Cerebellar nuclear complex (tissue), 1 donor: ENCODE data around the gene ITGBL1.

Source experiments
- DNase-seq, 2 experiments: peaks; one replicate each; lab custom pipeline; 2025; lab: John Stamatoyannopoulos, UW

The ITGBL1 gene

DNA sequence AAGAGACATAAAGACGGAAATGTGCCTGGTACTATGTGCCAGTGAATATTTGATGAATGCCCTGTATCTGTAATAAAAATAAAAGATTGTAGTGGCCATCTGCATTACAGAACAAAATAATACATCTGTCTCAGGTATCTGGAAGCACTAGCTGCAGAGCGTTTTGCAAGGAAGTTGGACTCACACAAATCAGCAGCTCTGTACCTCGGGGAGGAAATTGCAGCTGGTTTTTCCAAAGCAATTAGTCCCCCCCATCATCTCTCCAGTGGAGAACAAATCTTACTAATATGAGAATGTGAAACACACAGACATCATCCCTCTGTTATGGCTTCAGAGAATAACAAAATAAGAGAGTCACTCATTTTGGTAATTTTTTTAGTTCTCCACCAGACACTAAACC, 245.3 kb downstream of the ITGBL1 start:
- DNase-seq = no peak

DNA sequence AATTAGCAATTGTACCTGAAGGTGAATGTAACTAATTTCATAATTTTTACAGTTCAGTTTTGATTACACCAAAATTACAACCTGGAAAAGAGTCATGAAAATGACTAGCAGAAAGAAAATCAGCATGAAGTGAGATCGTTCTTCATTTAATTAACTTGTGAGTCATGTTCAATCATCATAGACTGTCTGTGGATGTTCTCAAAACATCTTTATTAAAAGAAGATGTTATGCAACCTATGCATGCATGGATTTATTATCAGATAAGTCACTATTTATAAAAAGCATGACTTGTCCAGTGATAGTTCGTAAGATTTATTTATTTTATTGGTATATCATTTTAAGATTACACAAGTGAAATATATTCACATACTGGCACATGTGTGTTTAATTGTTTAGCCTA, 245.9 kb downstream of the ITGBL1 start:
- no peak for DNase-seq

DNA sequence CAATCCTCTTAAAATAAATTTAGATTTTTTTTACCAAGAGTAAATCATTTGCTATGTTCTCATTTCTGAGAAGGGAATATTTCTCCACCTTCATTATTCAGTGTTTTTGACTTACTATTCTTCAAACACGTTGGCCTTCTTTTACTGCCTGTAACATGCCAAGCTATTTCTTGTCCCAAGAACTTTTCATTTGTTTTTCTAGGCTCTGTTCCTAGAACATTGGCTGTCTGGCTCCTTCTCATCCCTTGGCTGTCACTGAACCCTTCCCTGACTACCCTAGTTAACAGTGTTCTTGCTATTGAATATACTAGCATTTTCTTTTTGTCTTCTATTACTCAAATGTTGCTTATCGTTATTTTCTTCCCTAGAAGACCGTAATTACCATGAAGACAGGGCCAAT, 248.1 kb downstream of the ITGBL1 start:
- no peak for DNase-seq

DNA sequence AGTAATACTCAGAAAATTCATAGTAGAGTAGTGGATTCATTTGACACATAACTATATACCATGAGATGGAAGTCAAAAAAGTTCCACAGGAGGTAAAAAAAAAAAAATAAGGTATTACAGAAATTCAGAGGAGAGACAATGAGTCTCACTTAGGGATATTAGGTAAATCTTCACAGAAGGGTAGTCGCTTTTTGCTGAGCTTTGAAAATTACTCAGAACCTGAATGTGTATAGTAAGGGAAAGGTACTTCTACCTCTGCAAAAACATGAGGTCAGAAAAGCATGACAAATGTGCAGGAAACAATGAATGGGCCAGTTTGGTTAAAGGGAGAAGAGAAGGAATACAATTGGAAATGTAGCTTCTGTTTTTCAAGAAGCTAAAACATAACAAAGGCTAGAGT, 250.6 kb downstream of the ITGBL1 start:
- DNase-seq = no peak

DNA sequence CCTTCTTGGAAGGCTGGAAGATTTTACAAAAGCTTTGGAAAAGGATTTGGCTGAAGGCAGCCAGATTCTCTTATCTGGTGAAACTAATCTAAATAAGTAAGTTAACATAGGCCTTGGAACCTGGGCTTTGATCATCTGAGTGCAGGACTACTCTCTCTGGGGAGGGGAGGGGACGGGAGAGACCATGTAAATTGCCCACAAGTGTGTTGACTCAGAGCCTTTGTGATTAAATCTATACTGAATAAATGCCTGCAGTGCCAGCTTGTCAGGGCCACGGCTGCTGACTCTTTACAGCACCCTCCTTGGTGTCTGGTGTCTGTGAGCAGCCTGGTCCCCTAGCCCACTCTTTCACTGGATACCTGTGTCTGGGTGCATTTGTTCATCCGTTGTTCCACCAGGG, 251.4 kb downstream of the ITGBL1 start:
- no peak for DNase-seq

DNA sequence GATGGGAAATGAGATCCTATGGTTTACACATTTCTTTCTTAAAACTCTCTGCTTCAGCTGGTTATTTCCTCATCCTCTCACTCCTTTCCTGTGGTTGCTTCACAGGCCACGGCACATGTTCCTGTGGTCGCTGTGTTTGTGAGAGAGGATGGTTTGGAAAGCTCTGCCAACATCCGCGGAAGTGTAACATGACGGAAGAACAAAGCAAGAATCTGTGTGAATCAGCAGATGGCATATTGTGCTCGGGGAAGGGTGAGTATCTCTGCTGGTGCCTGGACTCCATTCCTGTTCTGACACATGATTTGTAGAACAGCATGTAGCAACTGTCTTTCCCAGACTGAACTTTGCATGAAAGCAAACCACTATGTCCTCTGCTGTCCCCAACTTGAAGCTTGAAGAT, 254.2 kb downstream of the ITGBL1 start:
- DNase-seq = no peak

DNA sequence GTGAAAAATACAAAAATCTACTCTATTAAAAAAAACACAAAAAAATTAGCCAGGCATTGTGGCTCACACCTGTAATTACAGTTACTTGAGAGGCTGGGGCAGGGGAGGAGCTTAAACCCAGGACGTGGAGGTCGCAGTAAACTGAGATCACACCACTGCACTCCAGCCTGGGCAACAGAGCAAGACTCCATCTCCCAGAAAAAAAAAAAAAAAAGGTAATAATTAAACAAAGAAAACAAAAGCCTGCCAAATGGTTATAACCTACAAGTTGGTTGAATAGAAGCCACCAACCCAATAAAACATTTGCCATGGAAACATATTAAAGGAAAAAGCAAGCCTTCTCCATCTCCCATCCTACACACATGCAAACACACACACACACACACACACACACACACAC, 255.2 kb downstream of the ITGBL1 start:
- DNase-seq = no peak

DNA sequence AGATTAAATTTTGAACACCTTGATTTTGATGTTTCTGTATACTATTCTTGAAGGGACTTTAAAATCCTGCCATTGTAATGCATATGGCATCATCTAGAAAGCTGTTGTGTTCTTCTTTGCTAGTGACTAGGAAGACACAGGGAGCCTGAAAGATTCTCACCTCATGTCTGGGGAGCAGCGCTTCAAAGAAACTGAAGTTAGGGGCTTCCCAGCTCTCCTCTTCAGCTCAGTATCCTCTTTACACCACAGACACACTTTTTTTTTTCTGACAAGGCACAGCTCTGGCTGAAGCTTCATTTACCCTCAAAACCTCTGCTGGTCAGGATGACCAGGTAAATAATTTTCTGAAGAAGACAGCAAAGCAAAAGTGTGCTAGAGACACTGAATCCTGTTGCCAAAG, 255.6 kb downstream of the ITGBL1 start:
- no peak for DNase-seq

DNA sequence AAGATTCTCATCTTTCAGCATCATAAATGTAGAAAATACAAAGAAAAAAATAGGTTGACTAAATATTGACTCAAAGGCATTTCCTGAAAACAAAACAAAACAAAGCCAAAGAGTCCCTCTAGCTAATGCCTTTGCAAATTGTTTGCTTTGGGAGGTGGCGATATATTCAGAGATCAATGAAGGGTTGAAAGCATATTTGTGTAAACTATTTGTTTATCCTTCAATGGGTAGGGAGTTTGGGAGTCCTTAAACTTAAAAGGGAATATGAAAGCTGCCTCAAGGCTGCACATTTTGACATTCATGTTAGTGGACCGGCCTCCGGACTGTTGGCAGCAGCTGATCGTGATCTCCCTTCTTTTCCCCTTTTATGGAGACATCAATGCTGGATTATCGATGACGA, 257.5 kb downstream of the ITGBL1 start:
- no peak for DNase-seq

DNA sequence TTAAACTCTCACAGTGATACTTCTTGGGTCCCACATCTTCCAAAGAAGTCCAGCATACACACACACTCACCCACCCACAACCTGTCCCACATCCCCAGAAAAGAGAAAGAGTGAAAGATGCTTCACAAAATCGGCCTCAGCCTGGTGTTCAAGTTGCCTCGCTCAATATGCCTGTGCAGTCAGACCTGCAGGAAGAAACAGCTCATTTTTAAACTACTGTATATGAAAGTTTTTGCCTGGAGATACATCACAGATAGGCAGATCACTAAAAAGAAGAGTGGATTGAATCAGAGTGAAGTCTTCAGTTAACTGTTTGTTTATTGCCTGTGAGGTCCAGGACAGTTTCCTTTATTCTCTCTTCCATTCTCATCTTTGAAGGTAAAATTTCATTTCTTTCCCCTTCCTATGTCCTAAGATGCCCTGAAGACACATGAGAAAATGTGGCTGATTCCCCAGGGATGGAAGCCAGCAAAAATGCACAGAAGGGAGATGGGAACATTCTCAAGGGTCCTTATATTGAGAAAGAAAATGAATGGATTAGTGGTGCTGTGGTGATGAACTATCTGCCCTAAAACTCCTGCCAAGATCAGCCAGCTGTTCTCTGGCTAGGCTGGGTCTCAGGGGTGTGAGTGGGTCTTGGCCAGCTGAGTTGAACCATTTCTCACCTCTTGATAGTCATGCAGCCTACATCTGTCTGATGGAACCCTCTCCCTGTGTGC, 259.0 kb downstream of the ITGBL1 start:
- DNase-seq = no peak

DNA sequence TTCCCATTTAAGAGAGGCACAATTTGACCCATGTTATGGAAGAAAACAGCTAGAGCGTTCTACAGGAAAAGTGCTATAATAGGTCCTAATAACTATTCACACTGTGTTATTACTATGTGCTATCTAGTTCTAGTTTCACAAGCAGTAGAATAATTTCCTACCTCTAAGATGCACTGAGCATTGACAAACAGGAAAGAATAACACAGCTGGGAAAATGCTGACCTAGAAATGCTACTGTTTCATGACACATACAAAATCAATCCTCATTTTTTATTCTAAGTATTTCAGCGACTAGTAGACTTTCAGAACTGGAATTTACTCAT, 259.5 kb downstream of the ITGBL1 start:
- no peak for DNase-seq

DNA sequence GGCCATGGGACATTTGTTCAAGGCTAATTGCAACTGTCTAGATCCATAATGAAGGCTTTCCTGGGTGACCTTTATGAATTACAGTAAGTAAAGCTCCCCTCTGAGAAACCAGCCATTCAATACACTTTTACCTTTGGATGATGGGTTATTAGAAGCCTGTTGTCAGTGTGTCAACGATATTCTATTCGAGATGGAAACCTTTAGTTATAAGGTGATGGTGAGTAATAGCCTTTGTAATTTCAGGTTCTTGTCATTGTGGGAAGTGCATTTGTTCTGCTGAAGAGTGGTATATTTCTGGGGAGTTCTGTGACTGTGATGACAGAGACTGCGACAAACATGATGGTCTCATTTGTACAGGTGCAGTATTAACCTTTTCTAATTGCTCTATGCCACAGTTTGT, 261.7 kb downstream of the ITGBL1 start:
- no peak for DNase-seq

DNA sequence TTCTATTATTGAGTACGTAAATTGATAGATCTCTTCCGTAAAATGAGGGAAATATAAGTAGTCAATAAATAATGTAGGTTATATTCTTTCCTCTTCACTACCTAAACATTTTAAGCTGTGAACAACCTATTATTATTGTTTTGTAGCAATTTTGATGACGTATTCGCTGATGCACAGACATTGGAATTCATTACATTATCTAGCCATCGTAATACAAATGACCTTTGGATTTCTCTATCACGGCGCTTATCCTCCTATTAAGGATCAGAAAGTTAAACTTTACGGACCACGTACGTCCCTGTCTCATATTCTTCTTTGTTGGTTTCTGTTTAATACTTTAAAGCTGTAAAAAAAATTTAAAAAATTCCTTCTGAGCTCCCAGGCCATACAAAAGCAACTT, 264.9 kb downstream of the ITGBL1 start:
- DNase-seq = no peak

DNA sequence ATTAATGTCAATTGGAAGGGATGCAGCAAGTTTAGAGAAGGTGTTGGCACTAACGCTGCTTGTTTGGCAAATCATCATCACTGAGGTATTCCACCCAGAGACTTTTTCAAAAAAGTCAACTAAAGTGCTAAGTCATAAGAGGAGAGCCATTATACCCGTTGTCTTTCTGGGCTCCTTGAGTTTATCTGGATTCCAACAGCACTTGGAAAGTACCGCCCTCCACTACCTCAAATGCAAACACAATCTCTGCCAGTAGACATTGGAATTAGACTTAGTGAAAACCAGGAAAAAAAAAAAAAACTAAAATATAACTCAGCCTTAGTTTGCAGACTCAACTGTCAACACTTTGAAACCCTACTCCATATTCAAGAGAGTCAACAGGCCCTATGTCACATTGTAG, 266.0 kb downstream of the ITGBL1 start:
- no peak for DNase-seq

DNA sequence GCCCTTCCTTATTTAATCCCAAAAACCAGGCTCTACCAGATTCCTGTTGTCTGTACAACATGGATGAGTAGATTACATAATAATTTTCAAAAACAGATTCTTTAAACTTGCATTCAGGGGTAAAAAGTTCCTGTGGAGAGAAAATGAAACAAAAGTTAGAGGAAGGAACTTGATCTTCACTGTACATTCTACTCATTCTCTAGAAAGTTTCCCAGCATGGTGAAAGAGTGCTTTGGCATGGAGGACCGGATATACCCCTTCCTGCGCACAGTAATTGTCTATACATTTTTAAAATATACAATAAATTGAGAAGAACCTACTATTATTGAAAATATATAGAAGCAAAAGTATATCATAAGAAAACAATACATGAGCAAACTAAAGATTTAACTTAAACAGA, 274.2 kb downstream of the ITGBL1 start:
- DNase-seq = no peak

DNA sequence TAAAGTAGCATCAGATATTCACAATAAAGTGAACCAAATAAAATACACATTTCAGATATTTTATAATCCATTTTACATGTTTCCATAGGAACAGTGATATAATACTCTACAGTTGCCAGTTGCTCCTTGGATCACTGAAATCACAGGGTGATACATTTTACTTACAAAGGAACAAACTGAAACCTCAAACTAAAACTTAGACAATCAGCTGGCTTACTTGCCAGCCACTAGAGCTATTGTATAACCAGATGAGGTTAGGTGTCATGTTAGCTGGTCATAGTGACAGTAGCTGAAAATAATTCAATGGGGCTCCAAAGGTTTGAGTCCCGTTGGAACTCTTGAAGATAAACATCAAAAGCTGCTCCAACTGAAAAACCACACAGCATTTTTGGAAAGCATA, 274.6 kb downstream of the ITGBL1 start:
- DNase-seq = no peak

DNA sequence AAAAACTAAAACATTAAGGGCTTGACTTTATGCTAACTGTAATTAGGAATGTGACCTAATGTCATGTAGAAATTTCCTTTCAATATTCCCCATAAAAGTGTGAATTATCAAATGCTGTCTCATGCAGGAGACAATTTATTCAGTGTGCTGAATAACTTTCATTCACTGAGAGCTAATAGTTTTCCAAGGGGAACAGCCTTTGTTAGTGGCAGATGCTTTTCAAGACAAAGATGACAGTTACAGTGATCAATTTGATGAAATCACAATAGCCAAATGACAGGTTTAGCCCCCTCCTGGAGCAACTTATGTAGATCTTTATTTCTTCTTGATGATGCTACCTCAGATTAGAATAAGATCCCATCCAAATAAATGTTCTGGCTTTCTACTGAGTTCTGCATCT, 275.5 kb downstream of the ITGBL1 start:
- no peak for DNase-seq

DNA sequence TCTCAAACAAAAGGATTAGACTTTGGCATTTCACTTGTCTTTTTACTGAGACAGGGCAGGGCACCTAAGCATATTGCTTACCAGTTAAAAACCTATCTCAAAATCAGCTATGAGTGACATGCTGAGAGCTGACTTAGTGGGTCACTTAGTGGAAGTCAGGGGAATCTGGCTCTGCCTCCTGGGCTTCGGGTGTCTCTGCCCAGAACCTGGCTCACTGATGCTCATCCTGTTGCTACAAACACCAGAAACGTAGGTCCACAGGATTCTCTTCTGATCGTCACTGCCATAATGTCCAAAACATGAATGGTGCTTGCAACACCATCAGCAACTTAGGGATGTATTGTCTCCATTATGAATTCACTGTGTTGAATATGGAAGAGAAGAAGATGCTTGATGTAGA, 276.1 kb downstream of the ITGBL1 start:
- DNase-seq = no peak

DNA sequence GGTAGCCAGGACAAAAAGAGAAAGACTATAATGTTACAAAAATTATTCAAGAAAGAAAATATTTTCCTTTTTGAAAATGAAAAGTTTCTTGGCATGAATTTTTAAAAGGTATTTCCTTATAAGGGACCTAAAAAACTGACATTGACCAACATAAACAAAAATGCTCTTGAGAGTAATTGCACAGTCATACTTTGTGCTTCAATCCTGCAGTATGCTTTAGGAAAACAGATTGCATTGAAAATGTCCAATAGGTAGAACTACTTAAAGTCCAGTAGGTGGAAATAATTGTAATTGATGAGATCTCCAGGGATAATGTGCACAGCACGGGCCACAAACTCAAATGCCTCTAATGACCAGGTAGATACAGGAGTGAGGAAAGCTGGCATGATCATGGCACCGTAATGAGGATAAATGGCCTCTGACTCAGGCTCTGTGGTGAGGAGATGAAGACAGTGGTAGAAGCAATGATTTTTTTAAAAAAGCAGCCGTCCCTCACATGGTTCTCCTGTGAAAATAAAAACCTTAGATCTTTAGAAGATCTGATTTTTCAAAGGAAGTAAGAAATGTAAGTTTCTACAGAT, 278.0 kb downstream of the ITGBL1 start:
- no peak for DNase-seq

DNA sequence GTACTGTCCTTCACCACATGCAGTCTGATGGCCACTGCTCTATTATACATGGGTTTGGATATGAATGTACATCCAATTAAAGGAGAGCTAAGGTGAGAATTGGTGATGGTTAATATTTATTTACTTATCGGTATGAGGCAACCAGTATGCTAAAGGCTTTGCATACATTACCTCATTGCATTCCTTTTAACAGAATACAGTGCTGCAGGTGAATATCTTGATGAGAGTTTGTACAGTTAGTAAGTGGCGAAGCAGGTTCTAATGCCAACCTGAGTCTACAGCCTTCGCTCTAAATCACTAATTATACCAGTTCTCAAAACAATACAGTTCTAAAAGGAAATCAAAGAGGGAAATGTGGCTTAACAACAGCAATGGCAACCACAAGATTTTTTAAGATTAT, 284.1 kb downstream of the ITGBL1 start:
- DNase-seq = no peak

DNA sequence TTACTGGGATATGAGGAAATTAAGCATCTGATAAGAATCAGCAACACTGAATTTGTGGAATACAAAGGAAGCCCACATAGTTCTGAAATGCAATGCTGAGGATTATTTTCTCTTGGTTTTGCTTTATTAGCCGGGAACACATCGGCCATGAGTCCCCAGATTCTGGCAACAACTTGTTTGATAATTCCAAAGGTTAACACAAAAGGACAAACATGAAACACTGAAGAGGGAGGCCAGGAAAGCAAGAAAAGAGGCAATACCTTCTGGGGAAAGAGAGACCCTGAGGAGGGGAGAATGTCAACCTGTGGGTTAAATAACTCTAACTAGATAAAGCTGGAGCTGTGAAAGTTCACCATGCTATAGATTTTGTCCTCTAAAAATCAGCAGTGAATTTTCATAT, 285.9 kb downstream of the ITGBL1 start:
- DNase-seq = no peak

DNA sequence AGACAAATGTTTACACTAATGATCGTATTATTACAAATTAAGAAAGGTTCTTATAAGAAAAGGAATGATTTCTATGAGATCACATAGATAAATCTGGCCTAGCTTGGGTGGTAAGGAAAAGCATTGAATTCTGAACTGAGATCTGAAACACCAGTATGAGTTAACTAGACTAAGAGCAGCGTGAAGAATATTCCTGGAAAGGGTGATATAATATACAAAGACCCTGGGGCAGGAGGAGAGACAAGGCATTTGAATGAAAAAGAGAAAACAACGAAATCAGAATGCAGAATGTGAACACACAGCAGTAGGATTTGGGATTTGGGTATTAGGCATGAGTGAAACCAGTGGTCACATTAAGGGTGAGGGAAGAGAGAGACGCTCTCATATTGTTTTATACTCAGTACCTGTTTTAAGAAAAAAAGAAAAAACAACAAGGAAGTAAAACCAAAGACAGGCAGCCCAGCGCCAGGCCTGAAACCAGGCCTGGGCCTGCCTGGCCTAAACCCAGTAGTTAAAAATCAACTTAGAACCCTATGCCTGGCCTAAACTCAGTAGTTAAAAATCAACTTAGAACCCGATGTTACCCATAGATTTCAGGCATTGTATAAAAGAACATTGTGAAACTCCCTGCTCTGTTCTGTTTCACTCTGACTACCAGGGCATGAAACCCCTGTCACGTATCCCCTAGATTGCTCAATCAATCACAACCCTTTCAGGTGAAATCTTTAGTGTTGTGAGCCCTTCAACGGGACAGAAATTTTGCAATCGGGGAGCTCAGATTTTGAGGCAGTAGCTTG, 287.1 kb downstream of the ITGBL1 start:
- no peak for DNase-seq

DNA sequence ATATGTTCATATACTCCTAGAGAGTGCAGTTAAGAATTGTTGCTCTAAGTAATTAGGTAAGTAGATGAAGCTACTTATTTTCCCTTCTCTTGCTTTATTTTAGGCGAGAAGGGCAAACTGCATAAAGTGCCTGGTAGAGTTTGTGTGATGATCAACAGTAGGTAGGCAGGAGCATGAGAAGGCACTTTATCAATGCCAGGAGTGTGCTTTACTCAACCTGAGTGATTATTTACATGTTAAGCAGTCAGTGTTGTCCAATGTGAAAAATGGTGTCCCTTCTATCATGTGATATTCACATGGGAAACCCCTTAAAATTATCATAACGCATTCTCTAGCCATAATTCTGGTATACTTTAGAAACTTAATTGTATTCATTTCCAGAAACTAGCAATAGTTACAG, 294.0 kb downstream of the ITGBL1 start:
- no peak for DNase-seq

DNA sequence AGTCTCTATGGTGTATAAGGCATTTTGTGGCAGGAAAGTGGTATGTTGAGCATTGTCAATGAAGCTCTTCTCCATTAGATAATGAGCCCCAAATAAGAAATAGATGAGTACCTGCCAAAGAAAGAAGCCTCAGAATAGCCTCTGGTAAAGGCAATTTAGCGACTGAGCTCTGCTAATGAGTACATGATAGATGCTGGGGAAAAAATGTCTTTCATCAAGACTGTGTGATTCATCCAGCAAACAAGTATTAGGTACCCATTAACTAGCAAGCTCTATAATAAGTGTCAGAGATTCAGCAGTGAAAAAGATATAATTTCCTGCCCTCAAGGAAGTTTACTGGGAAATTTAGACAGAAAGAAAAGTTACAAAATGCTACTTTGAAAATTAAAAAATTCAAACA, 294.6 kb downstream of the ITGBL1 start:
- no peak for DNase-seq
